ENCODE data around the gene KDM6B. TPM values are rescaled to one million over a fixed set of nuclear protein-coding genes. Genes with fewer than 3 reads are reported as not detected.

KDM6B gene
- polyA plus RNA-seq, 1 experiment, result 0.91 TPM

DNA sequence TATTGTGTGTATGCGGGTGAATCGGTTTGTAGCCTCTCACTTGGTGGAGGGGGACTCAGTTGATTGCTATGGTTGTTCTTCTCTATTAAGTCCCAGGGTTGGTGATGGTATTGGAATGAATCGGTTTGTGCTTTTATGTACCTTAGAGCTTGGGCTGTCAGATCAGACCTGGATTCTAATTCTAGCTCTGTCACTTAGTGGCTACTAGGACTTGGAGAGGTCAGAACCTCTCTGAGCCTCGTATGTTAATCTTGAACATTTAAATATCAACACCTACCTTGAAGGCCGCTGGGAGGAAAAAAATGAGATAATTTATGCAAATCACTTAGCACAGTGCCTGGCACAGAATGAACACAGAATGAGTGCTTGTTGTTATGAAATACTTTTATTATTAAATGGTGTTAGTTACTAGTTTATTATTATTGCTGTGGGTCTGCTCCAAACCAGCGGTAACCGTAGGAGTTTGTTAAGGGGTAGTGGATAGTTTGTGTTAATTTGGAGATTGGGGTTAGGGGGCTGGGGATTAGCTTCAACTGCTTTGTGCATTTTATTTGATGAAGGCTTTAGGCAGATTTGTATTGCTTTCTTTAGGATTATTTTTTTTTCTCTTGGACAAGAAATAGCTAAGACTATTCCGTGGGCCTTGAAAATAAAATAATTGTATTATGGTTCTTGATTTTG, 3.5 kb downstream of the KDM6B start:
- POLR2A ChIA-PET, result interaction anchor here (0.6 to 0.8 kb wide), 2 partner anchors 20 kb away, joined by 3 read pairs; partner anchors contain the start of gene NAA38
- Histone ChIP-seq H3K27me3 (ENCODE audit: control insufficient read depth, insufficient read depth, low read length) (no peaks in the 10 kb centered on the region), H3K36me3 (ENCODE audit: control insufficient read depth, insufficient read depth, low read length) (peaks cover 5% of the 10 kb centered on the region; the same call in 1 of the 2 replicates), H3K4me3 (ENCODE audit: low read depth, low read length) (peak overlapping the region; percentile 85)
- TF ChIP-seq, protein P1, sequence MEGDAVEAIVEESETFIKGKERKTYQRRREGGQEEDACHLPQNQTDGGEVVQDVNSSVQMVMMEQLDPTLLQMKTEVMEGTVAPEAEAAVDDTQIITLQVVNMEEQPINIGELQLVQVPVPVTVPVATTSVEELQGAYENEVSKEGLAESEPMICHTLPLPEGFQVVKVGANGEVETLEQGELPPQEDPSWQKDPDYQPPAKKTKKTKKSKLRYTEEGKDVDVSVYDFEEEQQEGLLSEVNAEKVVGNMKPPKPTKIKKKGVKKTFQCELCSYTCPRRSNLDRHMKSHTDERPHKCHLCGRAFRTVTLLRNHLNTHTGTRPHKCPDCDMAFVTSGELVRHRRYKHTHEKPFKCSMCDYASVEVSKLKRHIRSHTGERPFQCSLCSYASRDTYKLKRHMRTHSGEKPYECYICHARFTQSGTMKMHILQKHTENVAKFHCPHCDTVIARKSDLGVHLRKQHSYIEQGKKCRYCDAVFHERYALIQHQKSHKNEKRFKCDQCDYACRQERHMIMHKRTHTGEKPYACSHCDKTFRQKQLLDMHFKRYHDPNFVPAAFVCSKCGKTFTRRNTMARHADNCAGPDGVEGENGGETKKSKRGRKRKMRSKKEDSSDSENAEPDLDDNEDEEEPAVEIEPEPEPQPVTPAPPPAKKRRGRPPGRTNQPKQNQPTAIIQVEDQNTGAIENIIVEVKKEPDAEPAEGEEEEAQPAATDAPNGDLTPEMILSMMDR (IDR thresholded peaks at IDR 0.05; ENCODE audit: insufficient read depth, low read depth, low read length), result no peak
- CTCF ChIA-PET, result interaction anchor here (0.6 to 2.4 kb wide), 6 partner anchors 13 to 151 kb away, joined by 3 to 12 read pairs (median 6); partner anchors contain the start of genes CYB5D1, NAA38 and TMEM88
- no peak for DNase-seq (ENCODE audit: low read depth)

DNA sequence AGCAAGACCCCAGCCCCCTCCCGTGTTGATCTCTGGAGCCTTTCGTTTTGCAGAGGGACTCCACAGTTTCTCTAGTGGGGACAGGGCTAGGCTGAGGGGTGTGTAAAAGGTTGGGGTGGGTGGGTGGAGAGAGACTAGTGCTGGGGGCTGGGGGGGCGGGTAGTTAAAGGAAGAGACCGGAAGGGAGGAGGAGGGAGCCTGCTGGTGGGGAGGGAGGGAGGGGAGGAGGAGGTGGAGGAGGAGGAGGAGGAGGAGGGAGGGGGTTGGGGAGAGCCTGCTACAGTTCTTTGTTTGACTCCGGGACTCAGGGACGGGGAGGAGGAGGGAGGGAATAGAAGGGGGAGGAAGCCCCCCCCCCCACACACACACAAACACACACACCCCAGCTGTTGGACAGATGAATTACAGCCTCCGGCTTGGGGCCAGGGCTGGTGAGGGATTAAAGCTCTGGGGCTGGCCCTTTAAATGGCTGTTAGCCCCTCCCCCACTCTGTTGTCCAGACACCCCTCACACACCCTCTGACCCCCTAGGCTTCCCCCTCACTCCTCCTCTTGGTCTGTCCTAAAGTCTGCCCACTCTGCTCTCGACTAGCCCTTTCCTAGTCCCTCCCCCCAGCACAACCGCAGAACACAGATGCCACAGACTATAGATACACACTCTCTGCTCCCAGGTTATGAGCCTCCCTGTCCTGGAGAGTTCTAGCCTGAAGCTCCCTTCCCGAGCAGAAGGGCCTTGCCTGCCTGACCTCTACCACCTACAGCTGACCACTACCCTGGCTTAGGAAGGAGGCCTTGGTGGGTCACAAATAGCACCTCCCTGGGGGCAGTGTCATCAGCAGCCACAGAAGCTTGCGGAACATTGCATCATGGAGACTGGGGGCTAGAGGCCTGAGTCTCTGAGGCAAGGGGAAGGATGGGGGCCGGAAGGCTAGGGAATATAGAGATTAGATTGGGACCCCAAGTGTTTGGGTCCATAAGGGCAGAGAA, 4.4 kb downstream of the KDM6B start:
- ChIA-PET CTCF (interaction anchor here (0.6 to 2.4 kb wide), 5 partner anchors 13 to 150 kb away, joined by 3 to 12 read pairs (median 7); partner anchors contain the start of genes CYB5D1, NAA38 and TMEM88), POLR2A (interaction anchor here (0.5 to 0.6 kb wide), 2 partner anchors 19 to 218 kb away, joined by 3 to 4 read pairs; partner anchors contain the start of gene NAA38)
- peaks cover 5% of the 10 kb centered on the region; the same call in 1 of the 2 replicates for H3K36me3 ChIP-seq (ENCODE audit: control insufficient read depth, insufficient read depth, low read length)
- TF ChIP-seq, protein P1 (IDR thresholded peaks at IDR 0.05; ENCODE audit: insufficient read depth, low read depth, low read length), result no peak
- no peaks in the 10 kb centered on the region for H3K27me3 ChIP-seq (ENCODE audit: control insufficient read depth, insufficient read depth, low read length)
- H3K4me3 ChIP-seq (ENCODE audit: low read depth, low read length), result peak overlapping the region; percentile 85
- no peak for DNase-seq (ENCODE audit: low read depth)

DNA sequence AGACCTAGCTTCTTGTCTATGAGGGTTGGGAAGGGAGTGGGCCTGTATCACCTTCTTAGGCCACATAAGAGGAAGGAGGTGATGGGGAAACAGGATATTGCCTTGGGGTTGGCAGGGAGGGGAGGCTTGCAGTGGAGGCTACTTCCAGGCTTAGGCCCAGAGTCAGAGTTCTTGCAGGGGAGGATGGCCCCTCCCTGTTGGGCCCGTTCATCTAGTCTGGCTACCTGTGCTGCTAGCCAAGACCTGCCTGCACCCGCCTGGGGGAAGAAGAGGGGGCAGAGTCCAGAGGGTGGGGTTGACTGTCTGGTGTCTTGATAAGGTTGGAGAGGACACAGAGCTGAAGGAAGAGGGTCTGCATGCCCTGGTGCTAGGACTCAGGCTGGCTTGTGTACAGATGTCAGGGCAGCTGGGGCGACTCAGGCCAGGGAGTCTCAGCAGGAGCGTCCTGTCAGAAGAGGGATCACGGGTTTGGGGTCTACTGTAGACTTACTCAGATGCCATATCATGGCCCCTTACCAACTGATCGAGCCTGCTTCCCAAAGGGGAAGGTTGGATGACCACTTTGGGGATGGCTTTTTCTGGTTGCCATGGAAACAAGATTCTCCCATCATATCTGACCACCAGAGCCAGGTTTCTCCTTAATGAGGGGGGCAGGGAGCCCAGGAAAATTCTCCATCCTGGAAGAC, 5.3 kb downstream of the KDM6B start:
- ChIA-PET POLR2A (interaction anchor here (0.5 kb wide), 1 partner anchor 217 kb away, joined by 4 read pairs; no protein-coding TSS in a partner anchor), CTCF (interaction anchor here (1.3 to 1.9 kb wide), 3 partner anchors 21 to 149 kb away, joined by 3 to 7 read pairs (median 5); no protein-coding TSS in a partner anchor)
- peaks cover 5% of the 10 kb centered on the region; the same call in 1 of the 2 replicates for H3K36me3 ChIP-seq (ENCODE audit: control insufficient read depth, insufficient read depth, low read length)
- TF ChIP-seq, protein P1 (IDR thresholded peaks at IDR 0.05; ENCODE audit: insufficient read depth, low read depth, low read length), result no peak
- H3K4me3 ChIP-seq (ENCODE audit: low read depth, low read length), result peak overlapping the region; percentile 85; the same call in 1 of the 2 replicates
- no peaks in the 10 kb centered on the region for H3K27me3 ChIP-seq (ENCODE audit: control insufficient read depth, insufficient read depth, low read length)
- no peak for DNase-seq (ENCODE audit: low read depth)

DNA sequence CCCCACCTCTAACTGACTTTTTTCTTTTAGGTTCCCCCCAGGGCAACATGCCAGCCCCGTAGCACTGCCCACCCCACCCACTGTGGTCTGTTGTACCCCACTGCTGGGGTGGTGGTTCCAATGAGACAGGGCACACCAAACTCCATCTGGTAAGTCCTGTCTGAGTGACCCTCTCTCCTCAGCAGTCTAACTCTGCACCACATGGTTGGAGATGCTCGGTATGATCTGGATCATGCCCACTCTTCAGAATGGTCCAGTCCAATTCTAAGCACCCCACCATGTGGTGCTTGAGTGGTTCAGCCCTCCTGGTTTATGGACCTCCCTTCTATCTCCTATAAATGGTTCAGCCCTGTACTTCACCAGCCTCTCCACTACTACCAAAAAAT, 5.9 kb downstream of the KDM6B start:
- no peak for DNase-seq (ENCODE audit: low read depth)
- ChIA-PET CTCF (interaction anchor here (1.3 kb wide), 1 partner anchor 96 kb away, joined by 3 read pairs; no protein-coding TSS in a partner anchor), POLR2A (no interaction called here)
- H3K27me3 ChIP-seq (ENCODE audit: control insufficient read depth, insufficient read depth, low read length), result no peaks in the 10 kb centered on the region
- no peak overlapping the region for H3K4me3 ChIP-seq (ENCODE audit: low read depth, low read length)
- peaks cover 5% of the 10 kb centered on the region for H3K36me3 ChIP-seq (ENCODE audit: control insufficient read depth, insufficient read depth, low read length)
- TF ChIP-seq, protein P1 (IDR thresholded peaks at IDR 0.05; ENCODE audit: insufficient read depth, low read depth, low read length), result no peak

Measured in BJ (cell line).